IMR-90 (cell line): Measurements from ENCODE around the gene DIP2C.

ENCODE experiments used
- POLR2A ChIP-seq: IDR thresholded peaks from 2 replicates; pipeline ENCODE4 v1.6.1; 2012; ENCODE audit warnings: mild to moderate bottlenecking, low read depth, low read length
- TF ChIP-seq, protein P1 (sequence below): conservative IDR thresholded peaks from 2 replicates; pipeline ENCODE4 v1.5.1; 2012; ENCODE audit warnings: mild to moderate bottlenecking, low read depth, low read length, improper control_type of control experiment

DNA sequence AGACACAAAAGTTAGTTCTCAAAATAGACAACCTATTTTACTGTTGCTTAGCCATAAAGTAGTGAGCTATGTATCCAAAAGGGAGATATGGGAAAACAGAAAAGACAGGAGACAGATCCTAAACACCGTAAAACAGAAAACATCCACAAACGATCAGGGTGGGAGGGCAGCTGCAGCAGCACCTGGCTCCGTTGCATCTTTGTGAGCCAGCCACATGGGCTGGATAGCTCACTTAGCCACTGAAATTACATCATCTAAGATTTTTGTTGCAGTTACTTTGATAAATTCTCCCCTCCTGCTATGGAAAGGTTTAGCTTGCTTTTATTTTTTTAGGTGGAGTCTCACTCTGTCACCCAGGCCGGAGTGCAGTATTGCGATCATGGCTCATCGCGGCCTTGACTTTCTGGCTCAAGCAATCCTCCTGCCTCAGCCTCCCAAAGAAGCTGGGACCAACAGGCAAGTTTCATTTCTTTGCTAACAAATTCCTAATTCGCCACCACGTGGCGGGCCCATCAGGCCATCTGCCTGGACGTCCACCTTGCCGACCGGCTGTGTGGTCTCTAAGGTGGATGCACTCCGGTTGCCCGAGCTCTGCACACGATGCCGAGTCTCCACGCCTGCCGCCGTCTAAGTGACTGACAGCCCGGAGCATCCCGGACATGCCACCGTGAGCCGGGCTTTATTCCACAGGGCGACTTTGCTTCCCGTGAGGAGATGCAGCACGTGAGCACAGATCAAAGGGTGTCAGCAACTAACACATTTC is 159.8 kb downstream of the DIP2C start:
- TF ChIP-seq, protein P1, sequence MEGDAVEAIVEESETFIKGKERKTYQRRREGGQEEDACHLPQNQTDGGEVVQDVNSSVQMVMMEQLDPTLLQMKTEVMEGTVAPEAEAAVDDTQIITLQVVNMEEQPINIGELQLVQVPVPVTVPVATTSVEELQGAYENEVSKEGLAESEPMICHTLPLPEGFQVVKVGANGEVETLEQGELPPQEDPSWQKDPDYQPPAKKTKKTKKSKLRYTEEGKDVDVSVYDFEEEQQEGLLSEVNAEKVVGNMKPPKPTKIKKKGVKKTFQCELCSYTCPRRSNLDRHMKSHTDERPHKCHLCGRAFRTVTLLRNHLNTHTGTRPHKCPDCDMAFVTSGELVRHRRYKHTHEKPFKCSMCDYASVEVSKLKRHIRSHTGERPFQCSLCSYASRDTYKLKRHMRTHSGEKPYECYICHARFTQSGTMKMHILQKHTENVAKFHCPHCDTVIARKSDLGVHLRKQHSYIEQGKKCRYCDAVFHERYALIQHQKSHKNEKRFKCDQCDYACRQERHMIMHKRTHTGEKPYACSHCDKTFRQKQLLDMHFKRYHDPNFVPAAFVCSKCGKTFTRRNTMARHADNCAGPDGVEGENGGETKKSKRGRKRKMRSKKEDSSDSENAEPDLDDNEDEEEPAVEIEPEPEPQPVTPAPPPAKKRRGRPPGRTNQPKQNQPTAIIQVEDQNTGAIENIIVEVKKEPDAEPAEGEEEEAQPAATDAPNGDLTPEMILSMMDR = no peak
- no peak for TF ChIP-seq POLR2A
